ENCODE measurements around the gene FAR1.

Gene FAR1

GRCh38 chr11:13698132-13698531, 29.7 kb downstream of the FAR1 start:
- no peak overlapping the region for H3K27ac ChIP-seq

DNA sequence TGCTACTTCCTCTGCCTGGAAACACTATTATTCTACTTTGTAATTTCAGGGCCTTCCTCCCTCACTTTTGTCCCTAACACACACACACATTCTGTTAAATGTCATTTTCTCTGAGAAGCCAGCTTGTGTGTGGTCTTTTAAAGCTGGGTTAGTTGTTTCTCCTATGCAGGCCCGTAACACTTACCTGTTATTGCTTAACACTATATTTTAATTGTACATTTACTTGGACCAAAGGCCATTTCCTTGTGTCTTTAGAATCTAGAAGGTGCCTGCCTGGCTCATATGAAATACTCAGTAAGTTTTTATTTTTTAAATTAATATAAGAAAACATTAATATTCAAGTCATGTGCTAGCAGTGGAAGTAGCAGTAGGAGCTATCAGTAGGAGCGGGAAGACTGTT, 30.6 kb downstream of the FAR1 start:
- H3K27ac ChIP-seq, result peak overlapping the region; percentile 1; the same call in 1 of the 2 replicates
- TF ChIP-seq ZFX (IDR thresholded peaks at IDR 0.05; ENCODE audit: borderline replicate concordance), result no peak
- TF ChIP-seq, protein P1, sequence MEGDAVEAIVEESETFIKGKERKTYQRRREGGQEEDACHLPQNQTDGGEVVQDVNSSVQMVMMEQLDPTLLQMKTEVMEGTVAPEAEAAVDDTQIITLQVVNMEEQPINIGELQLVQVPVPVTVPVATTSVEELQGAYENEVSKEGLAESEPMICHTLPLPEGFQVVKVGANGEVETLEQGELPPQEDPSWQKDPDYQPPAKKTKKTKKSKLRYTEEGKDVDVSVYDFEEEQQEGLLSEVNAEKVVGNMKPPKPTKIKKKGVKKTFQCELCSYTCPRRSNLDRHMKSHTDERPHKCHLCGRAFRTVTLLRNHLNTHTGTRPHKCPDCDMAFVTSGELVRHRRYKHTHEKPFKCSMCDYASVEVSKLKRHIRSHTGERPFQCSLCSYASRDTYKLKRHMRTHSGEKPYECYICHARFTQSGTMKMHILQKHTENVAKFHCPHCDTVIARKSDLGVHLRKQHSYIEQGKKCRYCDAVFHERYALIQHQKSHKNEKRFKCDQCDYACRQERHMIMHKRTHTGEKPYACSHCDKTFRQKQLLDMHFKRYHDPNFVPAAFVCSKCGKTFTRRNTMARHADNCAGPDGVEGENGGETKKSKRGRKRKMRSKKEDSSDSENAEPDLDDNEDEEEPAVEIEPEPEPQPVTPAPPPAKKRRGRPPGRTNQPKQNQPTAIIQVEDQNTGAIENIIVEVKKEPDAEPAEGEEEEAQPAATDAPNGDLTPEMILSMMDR (IDR thresholded peaks at IDR 0.05), result no peak

More at GRCh38 chr11:13698132-13698531, 29.7 kb downstream of the FAR1 start:
- TF ChIP-seq, protein P1 (IDR thresholded peaks at IDR 0.05), result no peak
- no peak for TF ChIP-seq ZFX (IDR thresholded peaks at IDR 0.05; ENCODE audit: borderline replicate concordance)

DNA sequence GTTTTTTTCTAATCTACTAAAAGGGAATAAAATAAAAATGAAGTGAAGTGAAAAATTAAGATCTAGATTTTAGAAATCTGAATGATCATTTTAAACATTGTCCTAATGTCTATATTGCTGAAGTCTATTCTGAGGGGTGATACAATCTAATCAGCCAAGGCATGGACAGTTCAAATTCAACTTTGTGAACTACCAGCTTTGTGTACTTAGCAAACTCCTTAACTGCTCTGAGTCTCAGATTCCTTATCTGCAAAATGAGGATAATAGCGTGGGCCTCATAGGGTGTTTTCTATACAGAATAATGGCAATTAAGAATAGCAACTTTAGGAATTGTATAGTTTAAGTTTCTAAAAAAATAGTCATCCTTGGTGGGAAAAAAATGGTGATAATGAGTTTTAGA, 31.4 kb downstream of the FAR1 start:
- H3K27ac ChIP-seq, result peak overlapping the region; percentile 1; the same call in 1 of the 2 replicates
- TF ChIP-seq, protein P1 (IDR thresholded peaks at IDR 0.05), result no peak
- no peak for TF ChIP-seq ZFX (IDR thresholded peaks at IDR 0.05; ENCODE audit: borderline replicate concordance)

DNA sequence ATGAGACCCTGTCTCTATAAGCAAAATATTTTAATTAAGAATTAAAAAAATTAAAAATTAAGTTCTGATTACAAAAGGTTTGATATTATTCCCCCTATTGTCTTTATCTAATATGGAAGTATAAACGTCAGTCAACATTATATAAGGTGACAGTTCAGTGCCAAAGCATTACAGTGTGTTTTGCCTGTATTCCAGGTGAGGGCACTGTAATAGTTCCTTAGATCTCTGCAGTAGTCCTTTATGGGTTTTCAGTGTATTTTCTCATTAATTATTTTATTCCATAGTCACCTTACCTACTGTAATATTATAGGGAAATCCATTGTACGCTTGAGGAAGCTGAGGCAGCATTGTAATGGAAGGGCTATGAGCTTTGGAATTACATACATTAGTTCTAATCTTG, 33.0 kb downstream of the FAR1 start:
- no peak overlapping the region for H3K27ac ChIP-seq
- TF ChIP-seq, protein P1 (IDR thresholded peaks at IDR 0.05), result peak; percentile 21
- no peak for TF ChIP-seq ZFX (IDR thresholded peaks at IDR 0.05; ENCODE audit: borderline replicate concordance)

DNA sequence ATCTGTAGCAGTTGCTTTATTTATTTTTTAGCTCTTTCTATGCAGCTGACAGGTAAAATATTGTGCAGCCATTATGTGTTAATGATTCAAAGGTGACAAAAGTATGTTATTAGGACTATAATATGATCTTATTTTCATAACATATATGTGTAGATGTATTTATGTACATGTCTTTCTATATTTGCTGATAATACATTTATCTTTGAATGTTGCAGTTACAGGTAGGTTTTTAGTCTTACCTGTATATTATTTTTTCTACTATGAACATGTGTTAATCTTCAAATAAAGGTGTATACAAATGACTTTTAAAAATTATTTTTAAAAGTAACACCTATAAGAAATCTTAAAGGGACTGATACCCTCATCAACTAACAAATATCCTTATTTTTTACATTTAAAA, 33.6 kb downstream of the FAR1 start:
- no peak overlapping the region for H3K27ac ChIP-seq
- TF ChIP-seq, protein P1 (IDR thresholded peaks at IDR 0.05), result no peak
- TF ChIP-seq ZFX (IDR thresholded peaks at IDR 0.05; ENCODE audit: borderline replicate concordance), result no peak

- no peak overlapping the region for H3K27ac ChIP-seq
- TF ChIP-seq ZFX (IDR thresholded peaks at IDR 0.05; ENCODE audit: borderline replicate concordance), result no peak
- TF ChIP-seq, protein P1 (IDR thresholded peaks at IDR 0.05), result no peak
These were observed 37.2 kb downstream of the FAR1 start for GRCh38 chr11:13705710-13706109.

- TF ChIP-seq ZFX (IDR thresholded peaks at IDR 0.05; ENCODE audit: borderline replicate concordance), result no peak
- TF ChIP-seq, protein P1 (IDR thresholded peaks at IDR 0.05), result no peak
- H3K27ac ChIP-seq, result no peak overlapping the region
These were observed 45.5 kb downstream of the FAR1 start for GRCh38 chr11:13713982-13714381.
